Measurements from ENCODE around the gene CALHM2.

DNA sequence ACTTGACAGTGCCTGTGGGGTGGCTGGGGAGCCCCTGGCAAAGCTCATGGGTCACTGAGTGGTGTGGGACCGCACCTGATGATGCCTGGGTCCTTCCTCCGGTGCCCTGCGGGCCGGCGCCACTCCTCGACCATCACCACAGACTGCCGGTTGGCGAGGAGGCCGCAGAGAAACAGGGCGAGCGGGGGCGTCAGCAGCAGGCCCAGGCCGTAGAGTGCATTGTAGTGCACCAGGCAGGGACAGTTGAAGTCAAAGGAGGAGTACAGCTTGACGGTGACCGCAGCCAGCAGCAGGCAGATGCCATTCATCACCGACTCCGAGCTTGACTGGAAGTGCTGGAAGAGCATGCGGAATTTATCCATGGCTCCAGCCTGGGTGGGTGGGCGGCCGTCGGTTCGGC lies 26.5 kb upstream of the CALHM2 start:
- TF ChIP-seq GATA2 (IDR thresholded peaks at IDR 0.05; ENCODE audit: low read depth, low read length), result no peak
- no peak for TF ChIP-seq GATA3 (IDR thresholded peaks at IDR 0.05; ENCODE audit: low read depth, low read length)

Measured in SH-SY5Y (cell line).